ENCODE results near the gene CFAP251.
"Not testable (repeated sequence)": the region's sequence is repeated elsewhere in the genome, so short reads cannot be mapped to it uniquely, and the experiment has no call there.

CFAP251 gene

GRCh38 chr12:121905746-121906145 lies 12.6 kb upstream of the CFAP251 start:
- DNase-seq, result no peak

DNA sequence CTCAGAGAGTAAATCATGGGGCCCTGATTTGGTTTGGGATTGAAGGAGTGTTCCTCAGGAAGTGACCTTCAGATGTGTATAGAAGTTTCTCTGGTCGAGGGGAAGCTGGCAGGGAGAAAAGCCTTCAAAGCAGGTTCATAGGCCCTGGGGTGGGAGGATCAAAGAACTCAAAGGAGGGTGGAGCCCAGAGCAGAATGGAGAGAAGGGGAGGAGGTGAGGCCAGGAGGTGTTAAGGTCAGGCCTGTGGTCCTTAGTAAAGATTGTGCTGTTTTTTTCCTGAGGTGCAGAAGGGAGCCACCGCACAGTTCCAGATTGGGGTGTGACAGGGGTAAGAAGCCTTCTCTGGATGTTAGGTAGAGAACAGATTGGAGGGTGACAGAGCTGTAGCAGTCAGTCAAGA lies 9.7 kb upstream of the CFAP251 start:
- no peak for DNase-seq

DNA sequence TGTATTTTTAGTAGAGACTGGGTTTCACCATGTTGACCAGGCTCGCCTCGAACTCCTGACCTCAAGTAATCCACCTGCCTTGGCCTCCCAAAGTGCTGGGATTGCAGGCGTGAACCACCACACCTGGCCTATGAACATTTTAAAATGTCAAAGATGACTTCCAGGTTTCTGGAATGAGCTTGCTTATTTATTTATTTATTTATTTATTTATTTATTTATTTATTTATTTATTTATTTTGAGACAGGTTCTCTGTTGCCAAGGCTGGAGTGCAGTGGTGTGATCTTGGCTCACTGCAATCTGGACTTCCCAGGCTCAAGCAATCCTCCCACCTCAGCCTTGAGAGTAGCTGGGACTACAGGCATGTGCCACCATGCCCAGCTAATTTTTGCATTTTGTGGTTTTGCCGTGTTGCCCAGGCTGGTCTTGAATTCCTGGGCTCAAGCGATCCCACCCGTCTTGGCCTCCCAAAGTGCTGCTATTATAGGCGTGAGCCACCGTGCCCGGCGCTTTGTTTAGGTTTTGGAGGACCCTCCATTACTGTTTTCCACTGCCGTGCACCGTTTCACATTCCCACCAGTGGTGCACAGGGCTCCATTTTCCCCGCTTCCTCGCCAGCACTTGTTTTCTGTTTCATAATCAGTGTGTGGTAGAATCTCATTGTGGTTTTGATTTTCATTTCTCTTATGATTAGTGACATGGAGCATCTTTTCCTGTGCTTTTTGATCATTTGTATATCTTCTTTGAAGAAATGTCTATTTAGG lies 6.4 kb upstream of the CFAP251 start:
- no peak for DNase-seq

GRCh38 chr12:121915841-121916321 lies 2.5 kb upstream of the CFAP251 start:
- no peak for DNase-seq

- no peak for DNase-seq
Observed at GRCh38 chr12:121916719-121917118, 1.7 kb upstream of the CFAP251 start.

DNA sequence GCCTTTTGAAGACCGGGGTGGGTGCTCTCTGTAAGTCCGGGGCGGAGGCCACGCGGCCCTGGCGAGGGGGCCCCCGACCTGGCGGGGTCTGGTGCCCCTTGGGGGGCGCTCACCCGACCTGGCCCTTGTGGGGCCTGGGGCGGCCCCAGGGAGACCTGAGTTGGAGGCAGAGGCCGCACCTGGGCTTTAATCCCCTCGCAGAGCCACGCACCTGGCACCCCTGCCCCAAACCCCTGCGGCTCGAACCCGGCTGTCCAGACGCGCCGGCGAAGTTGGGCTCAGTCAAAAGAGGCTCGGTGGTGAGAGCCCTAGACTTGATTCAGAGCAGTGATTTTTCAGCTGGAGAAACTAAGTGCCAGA lies 267 bp downstream of the CFAP251 start:
- no peak for DNase-seq

DNA sequence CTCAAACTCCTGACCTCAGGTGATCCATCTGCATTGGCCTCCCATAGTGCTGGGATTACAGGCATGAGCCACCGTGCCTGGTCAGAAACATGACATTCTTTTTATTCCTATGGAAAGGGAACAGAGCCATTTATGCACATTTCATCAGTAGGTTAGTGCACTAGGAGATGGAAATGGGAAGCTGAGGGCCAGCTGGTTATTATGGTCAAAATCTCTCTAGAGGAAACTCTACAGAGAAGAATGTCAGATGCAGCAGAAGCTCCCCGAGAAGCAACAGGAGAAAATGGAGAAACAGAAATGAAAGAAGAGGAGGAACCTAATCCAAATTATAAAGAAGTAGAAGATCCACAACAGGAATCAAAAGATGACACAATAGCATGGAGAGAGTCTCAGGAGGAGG lies 2.7 kb downstream of the CFAP251 start:
- no peak for DNase-seq

GRCh38 chr12:121925358-121925695 lies 6.9 kb downstream of the CFAP251 start:
- DNase-seq, result no peak

DNA sequence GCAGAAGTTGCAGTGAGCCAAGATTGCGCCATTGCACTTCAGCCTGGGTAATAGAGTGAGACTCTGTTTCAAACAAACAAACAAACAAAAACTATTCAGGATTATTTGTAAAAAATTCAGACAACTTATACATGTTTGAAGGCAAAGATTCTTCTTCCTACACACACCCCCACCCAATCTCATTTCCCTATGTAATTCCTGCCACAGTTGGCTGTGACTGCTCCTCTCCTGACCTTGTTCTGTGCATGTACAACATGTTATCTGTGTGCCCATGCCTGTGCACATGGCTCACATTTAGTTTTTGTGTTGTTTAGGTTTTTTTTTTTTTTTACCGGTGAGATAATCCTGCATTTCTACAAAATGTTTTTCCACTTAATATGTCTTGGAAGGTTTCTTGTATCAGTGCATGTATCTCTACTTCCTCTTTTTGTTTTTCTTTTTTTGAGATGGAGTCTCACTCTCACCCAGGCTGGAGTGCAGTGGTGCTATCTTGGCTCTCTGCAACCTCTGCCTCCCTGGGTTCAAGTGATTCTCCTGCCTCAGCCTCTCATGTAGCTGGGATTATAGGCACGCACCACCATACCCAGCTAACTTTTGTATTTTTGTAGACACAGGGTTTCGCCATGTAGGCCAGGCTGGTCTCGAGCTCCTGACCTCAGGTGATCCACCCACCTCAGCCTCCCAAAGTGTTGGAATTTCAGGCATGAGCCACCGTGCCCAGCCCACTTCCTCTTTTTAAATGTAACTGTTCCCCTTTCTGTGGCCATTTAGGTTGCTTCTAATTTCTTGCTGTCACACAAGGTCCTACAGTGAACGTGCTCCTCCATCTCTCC lies 8.7 kb downstream of the CFAP251 start:
- peak; percentile 38 for DNase-seq

DNA sequence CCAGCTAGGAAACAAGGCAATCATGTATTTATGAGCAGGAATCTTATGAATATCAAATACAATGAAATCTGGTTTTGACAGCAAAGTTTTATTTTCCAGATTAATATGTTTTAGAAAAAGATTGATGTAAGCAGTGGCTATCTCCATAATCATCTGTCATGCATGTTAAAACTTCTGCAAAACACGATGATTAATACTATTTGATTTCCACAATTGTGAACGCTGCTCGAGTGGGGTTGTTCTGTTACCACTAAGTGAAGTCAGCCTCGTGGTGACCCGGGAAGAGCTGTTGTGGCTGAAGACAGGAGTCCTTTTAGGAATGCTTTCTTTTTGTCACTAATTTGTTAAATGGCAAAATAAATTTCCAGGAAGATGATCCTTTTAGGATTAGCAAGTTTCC lies 9.4 kb downstream of the CFAP251 start:
- DNase-seq, result no peak

DNA sequence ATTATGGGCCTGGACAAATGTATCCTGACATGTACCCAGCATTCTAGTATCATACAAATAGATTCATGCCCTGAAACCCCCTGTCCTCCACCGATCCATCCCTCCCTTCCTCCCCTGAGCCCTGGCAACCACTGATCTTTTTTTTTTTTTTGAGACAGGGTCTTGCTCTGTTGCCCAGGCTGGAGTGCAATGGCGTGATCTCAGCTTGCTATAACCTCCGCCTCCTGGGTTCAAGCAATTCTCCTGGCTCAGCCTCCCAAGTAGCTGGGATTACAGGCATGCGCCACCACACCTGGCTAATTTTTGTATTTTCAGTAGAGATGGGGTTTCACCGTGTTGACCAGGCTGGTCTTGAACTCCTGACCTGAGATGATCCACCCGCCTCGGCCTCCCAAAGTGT lies 11.2 kb downstream of the CFAP251 start:
- DNase-seq, result not testable (repeated sequence)

GRCh38 chr12:121930862-121931261 lies 12.5 kb downstream of the CFAP251 start:
- DNase-seq, result no peak

DNA sequence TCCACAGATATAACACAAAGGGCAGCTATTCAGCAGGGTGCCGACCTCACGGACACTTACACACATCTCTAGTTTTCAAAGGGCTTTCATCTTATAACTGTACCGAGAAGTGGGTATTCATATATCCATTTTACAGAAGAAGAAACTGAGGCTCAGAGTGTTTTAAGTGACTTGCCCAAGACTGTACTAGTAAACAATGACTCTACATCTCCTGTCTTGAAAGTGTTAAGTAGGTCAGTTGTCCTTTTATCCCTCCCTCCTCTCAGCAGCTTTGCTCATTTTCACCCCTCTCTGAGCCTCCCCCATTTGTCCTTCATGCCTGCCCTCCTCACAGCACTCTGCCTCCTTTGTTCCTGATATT lies 13.8 kb downstream of the CFAP251 start:
- no peak for DNase-seq

DNA sequence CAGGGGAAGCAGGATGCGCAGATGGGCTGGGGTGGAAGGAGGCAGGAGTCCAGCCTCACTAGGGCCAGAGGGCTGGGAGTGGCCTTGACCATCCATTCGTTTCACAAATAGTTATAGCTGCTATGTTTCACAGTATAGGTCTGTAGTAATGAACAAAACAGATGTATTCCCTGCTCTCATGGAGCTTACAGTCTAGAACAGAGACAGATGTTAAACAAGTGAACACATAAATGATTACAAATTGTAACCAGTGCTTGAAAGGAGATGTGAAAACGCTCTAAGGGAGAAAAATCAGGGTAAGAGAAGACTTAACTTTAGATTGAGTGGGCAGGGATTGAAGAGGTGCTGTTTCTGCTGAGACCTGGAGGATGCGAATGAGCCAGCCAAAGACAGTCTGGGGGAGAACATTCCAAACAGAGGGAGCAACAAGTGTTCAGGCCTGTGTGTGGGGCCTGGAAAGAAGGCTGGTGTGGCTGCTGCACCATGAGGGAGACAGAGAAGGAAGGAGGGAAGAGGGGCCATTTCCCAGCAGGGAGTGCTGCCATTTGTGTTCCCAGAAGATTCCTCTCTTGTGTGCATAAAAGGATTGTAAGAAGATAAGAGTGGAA lies 14.6 kb downstream of the CFAP251 start:
- DNase-seq, result no peak

DNA sequence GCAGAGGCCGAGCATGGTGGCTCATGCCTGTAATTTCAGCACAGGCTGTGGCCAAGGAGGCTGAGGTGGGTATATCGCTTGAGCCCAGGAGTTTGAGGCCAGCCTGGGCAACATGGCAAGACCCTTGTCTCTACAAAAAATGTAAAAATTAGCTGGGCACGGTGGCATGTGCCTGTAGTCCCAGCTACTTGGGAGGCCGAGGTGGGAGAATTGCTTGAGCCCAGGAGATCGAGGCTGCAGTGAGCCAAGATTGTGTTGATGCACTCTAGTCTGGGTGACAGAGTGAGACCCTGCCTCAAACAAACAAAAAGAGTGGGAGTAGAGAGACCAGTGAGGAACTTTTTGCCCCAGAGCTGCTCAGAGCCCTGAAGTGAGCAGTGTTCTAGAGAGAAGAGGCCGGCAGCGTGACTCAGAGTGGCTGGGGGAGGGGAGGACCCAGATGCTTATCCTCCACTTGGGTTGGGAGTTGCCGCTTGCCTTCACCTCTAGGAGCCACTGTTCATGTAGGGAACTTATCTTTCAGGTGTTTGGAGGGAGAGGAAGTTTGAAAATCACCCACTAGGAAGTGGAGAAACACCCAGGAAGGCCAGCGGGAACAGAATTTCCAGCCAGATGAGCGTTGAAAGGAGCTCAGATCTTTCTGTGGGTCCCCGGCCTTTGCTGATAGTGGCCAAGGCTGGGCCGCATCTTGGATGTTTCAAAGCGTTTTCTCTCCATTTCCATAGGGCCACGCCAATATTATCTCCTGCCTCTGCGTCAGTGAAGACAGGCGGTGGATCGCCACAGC lies 15.3 kb downstream of the CFAP251 start:
- no peak for DNase-seq

DNA sequence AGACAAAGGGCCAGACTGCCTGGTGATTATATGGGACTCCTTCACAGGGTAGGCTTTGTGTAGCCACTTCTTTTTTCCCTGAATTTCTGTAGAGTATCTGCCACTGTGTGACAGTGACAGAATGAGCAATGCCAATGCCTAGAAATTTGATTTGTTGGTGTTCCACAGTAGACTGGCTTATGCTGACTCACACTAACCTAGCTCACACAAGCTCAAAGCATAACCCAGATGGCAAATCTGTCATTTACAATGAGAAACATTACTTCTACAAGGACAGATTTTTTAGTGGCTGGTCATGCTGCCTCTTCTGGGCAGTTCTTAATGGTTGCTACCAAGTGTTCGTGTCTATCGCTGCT lies 15.9 kb downstream of the CFAP251 start:
- no peak for DNase-seq

DNA sequence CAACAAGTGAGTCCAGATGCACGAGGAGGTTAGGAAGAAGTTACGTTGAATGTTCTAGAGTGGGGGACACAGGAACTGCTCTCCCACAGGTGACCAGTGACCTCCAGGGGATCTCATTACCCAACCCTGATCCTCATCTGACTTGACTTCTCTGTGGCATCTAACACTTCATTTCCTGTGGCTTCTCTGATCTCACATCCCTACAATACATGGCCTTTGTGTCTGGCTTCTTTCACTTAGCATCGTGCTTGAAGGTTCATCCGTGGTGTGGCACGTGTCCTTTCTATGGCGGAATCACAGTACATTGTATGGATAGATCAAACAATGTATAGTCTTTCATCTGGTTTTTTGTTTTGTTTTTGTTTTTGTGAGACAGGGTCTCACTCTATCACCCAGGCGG lies 19.3 kb downstream of the CFAP251 start:
- DNase-seq, result no peak

DNA sequence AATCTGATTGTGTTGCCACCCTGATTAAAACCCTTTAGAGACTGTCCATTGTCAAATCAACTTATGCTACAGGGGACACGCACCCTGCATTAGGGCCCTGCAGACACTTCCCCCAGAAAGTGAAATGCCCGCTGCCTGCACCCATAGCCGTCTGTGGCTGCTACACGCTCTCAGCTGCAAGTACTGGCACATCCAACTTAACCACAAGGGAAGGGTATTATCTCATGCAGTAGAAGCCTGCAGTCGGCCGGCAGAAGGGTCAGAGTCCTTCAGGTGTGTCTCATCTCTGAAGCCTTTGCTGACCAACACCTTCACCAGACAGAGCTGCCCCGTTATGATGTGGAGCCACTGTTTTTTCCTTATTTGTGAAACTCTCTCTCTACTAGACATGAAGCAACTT lies 20.8 kb downstream of the CFAP251 start:
- no peak for DNase-seq

- no peak for DNase-seq
Observed at GRCh38 chr12:121939992-121940766, 21.8 kb downstream of the CFAP251 start.

- no peak for DNase-seq
Observed at GRCh38 chr12:121942145-121942718, 23.8 kb downstream of the CFAP251 start.

DNA sequence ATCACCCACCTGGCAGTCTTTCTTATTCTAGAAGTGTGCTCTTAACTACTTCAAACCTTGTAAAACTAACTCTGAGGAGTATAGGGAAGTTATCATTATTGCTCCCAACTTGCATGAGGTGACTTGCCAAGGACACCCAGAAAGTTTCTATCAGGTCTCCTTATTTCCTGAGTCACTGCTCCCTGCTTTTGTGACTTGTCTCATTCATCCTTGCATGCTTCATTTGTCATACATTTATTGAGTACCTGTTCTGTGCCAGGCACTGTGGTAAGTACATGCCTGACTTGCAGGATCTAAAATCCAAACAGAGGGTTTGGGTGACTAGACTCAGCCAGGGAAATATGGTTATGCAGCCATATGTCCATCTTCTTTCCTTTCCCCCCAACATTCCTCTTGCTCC lies 25.5 kb downstream of the CFAP251 start:
- DNase-seq, result no peak
